Stimulated activated effector memory CD8-positive, alpha-beta T cell treated with anti-CD3 and anti-CD28 coated beads, Interleukin-12 subunit alpha, Interleukin-12 subunit beta, amount 100 ng/mL, for 72 hours (primary cell): Measurements from ENCODE around the gene GPR171.
"Not testable (repeated sequence)": the region's sequence is repeated elsewhere in the genome, so short reads cannot be mapped to it uniquely, and the experiment has no call there.

ENCODE experiments used
- ATAC-seq: fragments of 150-1000 bp; cut with Tn5 transposase; 2 replicates; pipeline ENCODE4 v1.10.0; 2021
- DNase-seq, 2 donors: peaks; one replicate each; pipeline ENCODE4 v3.0.0; 2021 to 2022; ENCODE audit warnings: low spot score in 2 of 2
- H3K27ac Mint-ChIP-seq: one replicate; pipeline ENCODE4 v1.8.0; 2022; ENCODE audit warnings: mild to moderate bottlenecking, mixed read lengths
- H3K36me3 Mint-ChIP-seq: one replicate; pipeline ENCODE4 v1.8.0; 2022; ENCODE audit warnings: mild to moderate bottlenecking, mixed read lengths
- H3K4me1 Mint-ChIP-seq: one replicate; pipeline ENCODE4 v1.8.0; 2022; ENCODE audit warnings: mixed read lengths
- H3K4me3 Mint-ChIP-seq: one replicate; pipeline ENCODE4 v1.8.0; 2022; ENCODE audit warnings: mild to moderate bottlenecking, mixed read lengths
- H3K9me3 Mint-ChIP-seq: one replicate; pipeline ENCODE4 v1.8.0; 2022; ENCODE audit warnings: mixed read lengths

The GPR171 gene, protein sequence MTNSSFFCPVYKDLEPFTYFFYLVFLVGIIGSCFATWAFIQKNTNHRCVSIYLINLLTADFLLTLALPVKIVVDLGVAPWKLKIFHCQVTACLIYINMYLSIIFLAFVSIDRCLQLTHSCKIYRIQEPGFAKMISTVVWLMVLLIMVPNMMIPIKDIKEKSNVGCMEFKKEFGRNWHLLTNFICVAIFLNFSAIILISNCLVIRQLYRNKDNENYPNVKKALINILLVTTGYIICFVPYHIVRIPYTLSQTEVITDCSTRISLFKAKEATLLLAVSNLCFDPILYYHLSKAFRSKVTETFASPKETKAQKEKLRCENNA

DNA sequence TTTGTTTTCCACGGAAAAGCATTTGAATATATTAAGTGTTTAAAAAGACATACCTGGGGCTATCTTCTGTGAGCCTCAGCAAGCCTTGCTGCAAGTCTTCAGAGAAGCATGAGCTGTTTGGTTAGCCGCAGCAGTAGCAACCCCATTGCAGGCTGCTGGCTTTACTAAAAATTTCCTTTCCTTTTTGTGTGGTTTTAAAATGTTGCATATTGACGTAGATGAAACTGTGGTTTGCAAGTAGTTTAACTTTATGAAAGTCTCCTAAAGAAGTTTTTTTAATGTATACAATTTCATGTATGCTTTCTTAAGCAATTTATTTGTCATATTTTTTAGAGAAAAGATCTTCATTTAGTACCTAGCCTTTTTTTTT, at the start of gene GPR171:
Gene GPR171 (minus strand): TSS at position 166 of the 370 bp plus-strand sequence. CDS start 3,830 bp downstream, outside the sequence.
- Mint-ChIP-seq H3K36me3 (peaks cover 85% of the 10 kb centered on the region), H3K9me3 (no peaks in the 10 kb centered on the region), H3K4me3 (peak within 1 kb of the TSS; percentile 76), H3K4me1 (peaks cover 47% of the 10 kb centered on the region), H3K27ac (peak within 1 kb of the TSS; percentile 95)
- ATAC-seq (peak; percentile 84), DNase-seq (peak in 1 of 2 donors; percentile 82)

DNA sequence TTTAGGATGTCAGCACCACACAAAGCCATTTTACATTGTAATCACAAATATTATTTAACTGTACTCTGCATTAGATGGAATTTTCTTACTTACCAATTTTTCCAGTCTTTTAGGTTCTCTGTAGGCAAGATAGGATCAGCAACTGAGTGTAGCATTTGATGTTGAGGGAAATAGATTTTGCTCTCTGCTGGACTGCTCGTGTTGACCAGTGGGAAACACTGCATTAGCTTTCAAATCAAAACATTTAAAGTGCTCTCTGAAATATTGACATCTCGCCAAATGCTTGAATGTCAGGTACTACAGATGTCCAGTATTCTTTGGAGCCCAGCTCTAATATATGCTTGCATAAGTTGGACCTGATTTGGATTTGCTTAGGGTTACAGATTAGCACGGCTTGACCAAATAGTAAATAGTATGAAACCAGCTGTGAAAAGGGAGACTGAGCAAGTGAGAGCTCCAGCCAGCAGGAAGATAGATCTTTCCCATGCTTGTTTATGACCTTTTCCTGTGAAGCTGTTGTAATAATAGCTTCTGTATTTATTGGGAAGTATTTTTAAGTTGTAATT, 45.8 kb upstream of the GPR171 start:
- no peak for ATAC-seq
- H3K4me3 Mint-ChIP-seq: no peak overlapping the region
- no peak overlapping the region for H3K27ac Mint-ChIP-seq

DNA sequence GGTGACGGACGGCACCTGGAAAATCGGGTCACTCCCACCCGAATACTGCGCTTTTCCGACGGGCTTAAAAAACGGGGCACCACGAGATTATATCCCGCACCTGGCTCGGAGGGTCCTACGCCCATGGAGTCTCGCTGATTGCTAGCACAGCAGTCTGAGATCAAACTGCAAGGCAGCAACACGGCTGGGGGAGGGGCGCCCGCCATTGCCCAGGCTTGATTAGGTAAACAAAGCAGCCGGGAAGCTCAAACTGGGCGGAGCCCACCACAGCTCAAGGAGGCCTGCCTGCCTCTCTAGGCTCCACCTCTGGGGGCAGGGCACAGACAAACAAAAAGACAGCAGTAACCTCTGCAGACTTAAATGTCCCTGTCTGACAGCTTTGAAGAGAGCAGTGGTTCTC, 39.0 kb upstream of the GPR171 start:
- H3K27ac Mint-ChIP-seq: not testable (repeated sequence)

More for the DNA sequence above, 45.8 kb upstream of the GPR171 start:
- H3K36me3 Mint-ChIP-seq: no peaks in the 10 kb centered on the region
- H3K4me1 Mint-ChIP-seq: no peaks in the 10 kb centered on the region
- no peaks in the 10 kb centered on the region for H3K9me3 Mint-ChIP-seq
- DNase-seq: no peak

DNA sequence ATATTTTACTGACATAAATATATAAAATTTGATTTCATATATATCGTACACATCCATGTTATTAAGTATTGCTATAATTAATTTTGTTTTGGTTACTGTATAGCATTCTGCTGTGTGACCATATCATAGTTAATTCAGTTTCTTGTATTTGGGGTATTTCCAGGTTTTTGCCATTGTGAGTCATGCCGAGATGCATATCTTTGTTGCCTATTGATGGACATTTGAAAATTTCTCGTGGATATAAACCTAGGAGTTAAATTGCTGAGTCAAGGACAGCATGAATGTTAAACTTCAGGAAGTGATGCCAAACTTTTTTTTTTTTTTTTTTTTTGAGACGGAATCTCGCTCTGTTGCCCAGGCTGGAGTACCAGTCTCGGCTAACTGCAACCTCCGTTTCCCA, 33.7 kb upstream of the GPR171 start:
- DNase-seq (no peak), ATAC-seq (no peak)
- no peaks in the 10 kb centered on the region for H3K9me3 Mint-ChIP-seq
- no peak overlapping the region for H3K4me3 Mint-ChIP-seq
- no peak overlapping the region for H3K27ac Mint-ChIP-seq
- no peaks in the 10 kb centered on the region for H3K36me3 Mint-ChIP-seq
- H3K4me1 Mint-ChIP-seq: peaks cover 10% of the 10 kb centered on the region

More for the DNA sequence above, 39.0 kb upstream of the GPR171 start:
- not testable (repeated sequence) for ATAC-seq, H3K9me3 Mint-ChIP-seq, H3K4me1 Mint-ChIP-seq, DNase-seq, H3K36me3 Mint-ChIP-seq, H3K4me3 Mint-ChIP-seq

DNA sequence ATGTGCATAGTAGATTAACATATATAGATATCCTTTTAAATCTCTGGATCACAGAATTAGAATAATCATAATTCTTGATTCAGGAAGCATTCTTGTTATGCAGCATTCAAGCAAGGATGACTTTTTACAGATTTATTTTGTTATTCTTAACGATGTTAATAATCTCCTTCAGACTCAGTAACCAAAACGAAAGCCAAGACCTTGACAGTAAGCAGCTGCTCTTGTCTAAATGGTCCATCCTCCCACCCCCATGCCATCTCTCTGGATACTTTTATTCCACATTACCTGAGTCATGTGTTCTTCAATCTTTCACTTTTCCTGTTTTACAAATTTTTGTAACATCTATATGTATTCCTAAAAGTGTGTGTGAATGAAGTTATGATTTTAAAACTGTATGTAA, 33.3 kb upstream of the GPR171 start:
- H3K9me3 Mint-ChIP-seq: no peaks in the 10 kb centered on the region
- DNase-seq (no peak), ATAC-seq (no peak)
- H3K27ac Mint-ChIP-seq: no peak overlapping the region
- no peak overlapping the region for H3K4me3 Mint-ChIP-seq
- H3K36me3 Mint-ChIP-seq: no peaks in the 10 kb centered on the region
- H3K4me1 Mint-ChIP-seq: peaks cover 14% of the 10 kb centered on the region

DNA sequence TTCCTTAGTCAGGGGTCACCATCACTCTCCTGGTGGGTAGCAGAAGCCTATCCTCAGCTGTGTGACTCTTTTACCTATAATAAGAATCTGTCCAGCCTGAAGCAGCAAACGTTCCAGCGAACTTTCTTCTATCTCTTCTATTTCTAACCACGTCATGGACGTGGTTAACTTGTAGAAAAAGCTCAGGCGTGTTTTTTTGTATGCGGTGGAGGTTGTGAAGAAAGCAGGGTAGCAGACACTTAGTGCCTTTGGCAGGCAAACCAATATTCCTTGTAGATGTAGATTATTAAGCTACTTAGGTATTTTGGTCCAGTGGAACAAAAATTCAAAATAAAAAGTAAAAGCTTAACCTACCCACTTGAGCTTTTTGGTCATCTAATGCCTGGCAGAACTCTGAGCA, 31.8 kb upstream of the GPR171 start:
- Mint-ChIP-seq H3K27ac (peak overlapping the region; percentile 33), H3K9me3 (no peaks in the 10 kb centered on the region), H3K4me1 (peaks cover 23% of the 10 kb centered on the region), H3K36me3 (no peaks in the 10 kb centered on the region), H3K4me3 (no peak overlapping the region)
- ATAC-seq (no peak), DNase-seq (no peak)

DNA sequence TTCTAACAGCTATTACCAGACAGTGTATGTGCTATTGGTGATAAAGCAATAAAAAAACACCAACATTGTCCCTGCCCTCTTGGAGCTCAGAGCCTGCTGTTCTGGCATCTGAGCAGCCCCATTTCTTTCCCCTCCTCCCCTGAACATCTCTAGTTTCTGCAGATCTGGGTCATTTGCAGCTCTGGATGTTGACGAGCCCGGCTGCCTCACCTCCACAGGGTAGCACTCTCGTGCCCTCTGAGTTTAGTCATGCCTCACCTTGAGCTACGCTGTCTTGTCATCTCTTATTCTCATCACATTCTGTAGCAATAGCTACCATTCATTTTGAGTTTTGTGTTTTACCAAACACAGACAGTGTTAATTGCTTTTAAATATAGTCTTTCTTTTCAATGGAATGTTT, 30.0 kb upstream of the GPR171 start:
- no peaks in the 10 kb centered on the region for H3K9me3 Mint-ChIP-seq
- peaks cover 28% of the 10 kb centered on the region for H3K4me1 Mint-ChIP-seq
- no peak overlapping the region for H3K27ac Mint-ChIP-seq
- DNase-seq: no peak
- no peak overlapping the region for H3K4me3 Mint-ChIP-seq
- ATAC-seq: peak; percentile 57
- H3K36me3 Mint-ChIP-seq: no peaks in the 10 kb centered on the region

DNA sequence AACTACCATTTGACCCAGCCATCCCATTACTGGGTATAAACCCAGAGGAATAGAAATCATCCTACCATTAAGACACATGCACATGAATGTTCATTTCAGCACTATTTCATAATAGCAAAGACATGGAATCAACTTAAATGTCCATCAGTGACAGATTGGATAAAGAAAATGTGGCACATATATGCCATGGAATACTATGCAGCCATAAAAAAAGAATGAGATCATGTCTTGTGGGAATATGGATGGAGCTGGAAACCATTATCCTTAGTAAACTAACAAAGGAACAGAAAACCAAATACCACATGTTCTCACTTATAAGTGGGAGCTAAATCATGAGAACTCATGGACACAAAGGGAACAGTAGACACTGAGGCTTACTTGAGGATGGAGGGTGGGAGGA, 29.4 kb upstream of the GPR171 start:
- not testable (repeated sequence) for H3K4me3 Mint-ChIP-seq, DNase-seq, H3K36me3 Mint-ChIP-seq, ATAC-seq, H3K9me3 Mint-ChIP-seq
- Mint-ChIP-seq H3K4me1 (peaks cover 34% of the 10 kb centered on the region), H3K27ac (peak overlapping the region; percentile 30)

DNA sequence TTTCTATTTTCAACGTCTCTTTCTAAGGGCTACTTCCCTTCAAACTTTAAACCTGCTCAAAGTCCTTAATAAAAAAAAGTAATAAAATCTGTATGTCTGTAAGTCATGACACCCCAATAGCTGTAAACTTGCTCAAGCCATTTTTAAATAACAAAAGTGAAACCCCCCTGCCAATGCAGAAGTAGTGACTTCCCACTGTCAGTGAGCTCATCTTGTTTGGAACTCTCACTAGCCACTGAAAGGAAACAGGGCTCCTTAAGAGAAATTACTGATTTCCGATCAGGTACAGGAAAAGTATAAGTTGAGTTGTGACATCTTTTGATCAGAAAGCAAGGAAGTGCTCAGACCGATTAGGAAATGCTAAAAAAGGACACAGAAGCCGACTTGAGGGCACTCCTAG, 27.6 kb upstream of the GPR171 start:
- Mint-ChIP-seq H3K4me1 (peaks cover 47% of the 10 kb centered on the region), H3K27ac (peak overlapping the region; percentile 4), H3K9me3 (no peaks in the 10 kb centered on the region), H3K4me3 (peak overlapping the region; percentile 10), H3K36me3 (no peaks in the 10 kb centered on the region)
- no peak for DNase-seq
- ATAC-seq: no peak

DNA sequence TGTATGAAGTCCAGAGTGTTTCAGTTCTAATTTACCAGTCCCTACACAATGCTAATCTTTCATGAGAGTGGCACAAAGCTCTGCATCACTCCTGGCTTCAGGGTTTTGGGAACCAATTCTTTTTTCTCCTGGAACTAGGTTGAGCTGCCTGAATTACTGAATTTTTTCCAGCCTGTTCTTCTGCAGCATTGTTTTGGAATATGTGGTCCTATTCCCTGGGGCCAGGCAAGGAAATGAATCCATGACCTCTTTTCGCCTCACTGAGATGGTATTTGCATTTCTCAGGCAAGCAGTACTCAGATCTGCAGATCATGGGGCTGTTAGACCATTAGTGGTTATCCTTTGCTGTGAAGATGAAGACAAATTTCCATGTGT, 25.6 kb upstream of the GPR171 start:
- DNase-seq: no peak
- Mint-ChIP-seq H3K36me3 (no peaks in the 10 kb centered on the region), H3K27ac (peak overlapping the region; percentile 96), H3K4me3 (peak overlapping the region; percentile 43), H3K4me1 (peaks cover 63% of the 10 kb centered on the region), H3K9me3 (no peaks in the 10 kb centered on the region)
- no peak for ATAC-seq

DNA sequence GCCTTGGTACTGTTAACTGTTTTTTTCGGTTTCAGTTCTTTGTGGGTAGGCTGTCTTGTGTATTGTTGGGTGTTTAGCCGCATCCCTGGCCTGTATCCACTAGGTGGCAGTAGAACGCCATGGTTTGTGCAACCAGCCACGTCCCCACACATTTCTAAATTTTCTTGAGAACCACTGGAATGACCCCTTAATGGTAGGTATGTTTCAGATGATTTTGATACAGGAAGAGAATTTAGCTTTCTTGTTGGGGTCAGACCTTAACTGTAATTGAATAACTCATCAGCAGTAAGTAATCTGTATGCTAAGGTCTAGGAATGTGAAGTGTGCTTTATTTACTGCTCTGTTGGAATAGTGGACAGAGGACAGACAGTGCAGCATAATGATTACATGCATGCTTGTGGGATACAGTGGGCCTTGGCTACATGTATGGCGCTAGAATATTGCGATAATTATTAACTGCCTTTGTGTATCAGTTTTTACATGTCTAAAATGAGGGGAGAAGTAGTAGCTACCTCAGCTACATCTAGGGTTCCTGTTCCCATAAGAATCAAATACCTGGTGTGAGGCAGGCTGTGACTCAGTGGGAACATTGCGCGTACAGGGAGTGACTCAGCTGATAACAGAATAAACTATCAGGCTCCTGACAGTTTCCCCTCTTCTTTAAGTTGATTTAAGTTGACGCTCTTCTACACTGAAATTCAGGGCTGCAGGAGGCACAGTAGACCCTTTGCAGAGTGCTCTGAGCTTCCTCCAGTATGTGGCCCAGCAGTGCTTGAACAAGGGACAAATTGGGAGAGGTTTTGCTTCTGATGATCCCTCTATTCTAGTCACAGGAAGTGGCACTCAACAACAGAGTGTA, 25.0 kb upstream of the GPR171 start:
- peak; percentile 72 for ATAC-seq
- peak overlapping the region; percentile 96 for H3K27ac Mint-ChIP-seq

DNA sequence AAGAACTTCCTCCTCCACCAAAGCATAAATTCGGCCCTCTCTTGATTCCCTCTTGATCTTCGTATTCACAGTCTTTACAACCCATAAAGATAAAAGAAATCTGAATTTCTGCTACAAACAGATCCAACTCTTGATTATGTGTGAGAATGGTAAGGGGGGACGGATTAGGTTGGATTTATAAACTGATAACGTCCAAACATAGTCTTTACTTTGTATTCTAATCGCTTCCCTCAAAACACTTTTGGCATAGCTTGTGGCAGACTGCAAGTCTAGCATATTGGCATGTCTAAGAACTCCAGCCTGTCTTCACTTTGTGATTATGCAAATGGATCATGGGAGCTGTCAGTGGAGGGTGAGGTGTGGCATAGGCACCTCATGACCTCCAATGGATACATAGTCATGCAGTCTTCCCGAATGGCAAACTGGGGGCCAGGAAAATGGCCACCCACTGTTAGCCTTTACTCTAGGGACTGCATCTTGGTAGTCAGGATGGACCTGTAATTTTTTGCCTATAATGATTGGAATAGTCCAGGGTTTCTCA, 24.3 kb upstream of the GPR171 start:
- Mint-ChIP-seq H3K4me3 (peak overlapping the region; percentile 43), H3K36me3 (no peaks in the 10 kb centered on the region), H3K4me1 (peaks cover 62% of the 10 kb centered on the region), H3K27ac (peak overlapping the region; percentile 96), H3K9me3 (peaks cover 4% of the 10 kb centered on the region)
- no peak for DNase-seq
- peak; percentile 3 for ATAC-seq

More for the DNA sequence above, 25.0 kb upstream of the GPR171 start:
- DNase-seq: peak; percentile 62 to 87
- no peaks in the 10 kb centered on the region for H3K36me3 Mint-ChIP-seq
- H3K4me1 Mint-ChIP-seq: peaks cover 65% of the 10 kb centered on the region
- peaks cover 2% of the 10 kb centered on the region for H3K9me3 Mint-ChIP-seq
- H3K4me3 Mint-ChIP-seq: peak overlapping the region; percentile 43

DNA sequence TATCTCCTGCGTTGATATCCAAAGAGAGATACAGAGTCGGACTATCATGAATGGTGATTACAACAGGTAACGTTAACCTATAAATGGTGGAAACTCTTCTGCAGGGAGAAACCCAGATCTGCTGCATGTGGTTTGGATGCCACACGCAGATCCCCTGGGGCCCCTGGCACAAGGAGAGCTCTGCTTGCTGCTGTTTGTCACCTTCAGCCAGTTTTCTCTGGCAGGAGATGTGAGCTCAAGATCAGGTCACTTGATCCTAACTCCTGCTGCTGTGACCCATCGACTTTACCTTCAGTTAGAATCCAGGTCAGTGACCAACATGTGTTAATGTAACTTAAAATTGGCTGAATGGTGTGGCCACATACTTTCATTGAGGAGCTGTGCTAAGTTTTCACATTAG, 23.8 kb upstream of the GPR171 start:
- peak overlapping the region; percentile 96 for H3K27ac Mint-ChIP-seq

DNA sequence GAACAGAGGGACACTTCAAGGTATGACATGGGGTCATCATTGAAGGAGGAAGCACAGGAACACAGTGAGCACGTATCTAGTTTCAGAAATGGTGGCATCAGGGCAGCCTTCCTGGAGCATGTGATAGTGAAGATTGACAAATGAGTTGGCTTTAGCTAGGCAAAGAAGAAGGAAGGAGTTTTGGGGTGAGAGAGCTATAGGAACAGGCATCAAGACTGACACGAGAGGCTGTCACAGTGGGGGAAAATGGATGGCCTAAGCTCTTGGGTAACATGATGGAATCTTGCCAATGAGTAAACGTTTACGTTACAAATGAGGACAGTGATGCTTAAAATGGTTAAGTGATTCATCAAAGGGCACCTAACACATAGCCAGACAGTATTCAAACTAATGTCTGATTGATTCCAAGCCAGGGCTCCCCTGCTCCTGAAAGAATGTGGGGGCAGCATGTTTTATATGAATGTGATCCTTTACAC, 23.1 kb upstream of the GPR171 start:
- Mint-ChIP-seq H3K27ac (peak overlapping the region; percentile 96), H3K4me3 (peak overlapping the region; percentile 43), H3K36me3 (no peaks in the 10 kb centered on the region), H3K9me3 (peaks cover 8% of the 10 kb centered on the region), H3K4me1 (peaks cover 57% of the 10 kb centered on the region)
- peak; percentile 81 for ATAC-seq
- no peak for DNase-seq

More for the DNA sequence above, 23.8 kb upstream of the GPR171 start:
- ATAC-seq: no peak
- no peak for DNase-seq
- Mint-ChIP-seq H3K9me3 (peaks cover 8% of the 10 kb centered on the region), H3K4me1 (peaks cover 62% of the 10 kb centered on the region), H3K36me3 (no peaks in the 10 kb centered on the region), H3K4me3 (peak overlapping the region; percentile 43)
